Fibroblast of lung (primary cell): ENCODE results near the gene TLR3. TPM values are rescaled to one million over a fixed set of nuclear protein-coding genes. Genes with fewer than 3 reads are reported as not detected.

Source experiments
- DNase-seq, 2 donors: peaks; one replicate each; pipeline versions ENCODE4 v3.0.0 to v3.0.0-alpha.2; 2010; ENCODE audit warnings: low read depth in 2 of 2
- H2AFZ ChIP-seq: 2 replicates; pipeline ENCODE4 v1.5.1; 2012; ENCODE audit warnings: low read length, control low read depth, inconsistent platforms
- H3K27ac ChIP-seq: 2 replicates; pipeline ENCODE4 v1.5.1; 2011; ENCODE audit warnings: low read length, control low read depth; ENCODE audit not compliant: insufficient read depth
- H3K27me3 ChIP-seq: 2 replicates; pipeline ENCODE4 v1.5.1; 2011; ENCODE audit warnings: mild to moderate bottlenecking, low read length; ENCODE audit not compliant: control insufficient read depth, insufficient read depth
- H3K36me3 ChIP-seq: 2 replicates; pipeline ENCODE4 v1.5.1; 2011; ENCODE audit warnings: low read length; ENCODE audit not compliant: control insufficient read depth, insufficient read depth
- H3K4me1 ChIP-seq: 2 replicates; pipeline ENCODE4 v1.5.1; 2011; ENCODE audit warnings: low read length; ENCODE audit not compliant: control insufficient read depth, insufficient read depth; ENCODE audit errors: extremely low read depth
- H3K4me2 ChIP-seq: 2 replicates; pipeline ENCODE4 v1.5.1; 2011; ENCODE audit warnings: low read length, control low read depth; ENCODE audit not compliant: insufficient read depth; ENCODE audit errors: extremely low read depth
- H3K4me3 ChIP-seq, 4 experiments: fragments of 200-600 bp in 1 of 4; sonication (generic) in 1 of 4; replicated peaks in 1 of 4; 2 replicates each; pipeline ENCODE4 v1.5.1; 2011 to 2016; ENCODE audit warnings: low read length in 4 of 4, low read depth in 3 of 4, mild to moderate bottlenecking in 3 of 4, control low read depth in 2 of 4, inconsistent platforms in 1 of 4, mixed read lengths in 1 of 4; ENCODE audit not compliant: insufficient read depth in 1 of 4; ENCODE audit errors: control extremely low read depth in 1 of 4
- H3K79me2 ChIP-seq: 2 replicates; pipeline ENCODE4 v1.5.1; 2012; ENCODE audit warnings: mild to moderate bottlenecking, low read length, inconsistent platforms; ENCODE audit not compliant: control insufficient read depth, insufficient read depth
- H3K9ac ChIP-seq: 2 replicates; pipeline ENCODE4 v1.5.1; 2011; ENCODE audit warnings: mild to moderate bottlenecking, low read length, control low read depth; ENCODE audit not compliant: insufficient read depth
- H3K9me3 ChIP-seq: 2 replicates; pipeline ENCODE4 v1.5.1; 2012; ENCODE audit warnings: low read depth, low read length; ENCODE audit not compliant: control insufficient read depth, insufficient read depth
- H4K20me1 ChIP-seq: 2 replicates; pipeline ENCODE4 v1.5.1; 2011; ENCODE audit warnings: low read length; ENCODE audit not compliant: control insufficient read depth, insufficient read depth; ENCODE audit errors: extremely low read depth
- EZH2 ChIP-seq: IDR thresholded peaks from 2 replicates; pipeline ENCODE4 v1.5.1; 2012; ENCODE audit warnings: low read length, control low read depth, mild to moderate bottlenecking; ENCODE audit errors: missing control alignments
- polyA plus RNA-seq, 2 donors: library from polyadenylated mRNA; depleted of rRNA in 1 of 2; stranded (reverse) in 1 of 2; unstranded in 1 of 2; fragments of >200 nt; gene quantifications; 2 replicates each; pipeline ENCODE4 v1.2.1, GENCODE V29; 2011 to 2012; ENCODE audit warnings: missing spikeins in 1 of 2
- total RNA-seq: library from RNA; depleted of rRNA; stranded (reverse); fragments of >200 nt; gene quantifications from 2 replicates; pipeline ENCODE4 v1.2.1, GENCODE V29; 2014
- TF ChIP-seq, protein P1 (sequence below), 2 donors: IDR thresholded peaks in 1 of 2; conservative IDR thresholded peaks in 1 of 2; 1 replicate in 1 of 2; 2 replicates in 1 of 2; pipeline ENCODE4 v1.5.1; 2011 to 2012; ENCODE audit warnings: low read length in 2 of 2, control low read depth in 1 of 2, inconsistent platforms in 1 of 2, low read depth in 1 of 2, mild to moderate bottlenecking in 1 of 2

The TLR3 gene
- total and polyA plus RNA-seq, 2 donors (not counting 1 experiment from before 2014, with no cell fraction given) = 8.1 to 12.6 TPM

DNA sequence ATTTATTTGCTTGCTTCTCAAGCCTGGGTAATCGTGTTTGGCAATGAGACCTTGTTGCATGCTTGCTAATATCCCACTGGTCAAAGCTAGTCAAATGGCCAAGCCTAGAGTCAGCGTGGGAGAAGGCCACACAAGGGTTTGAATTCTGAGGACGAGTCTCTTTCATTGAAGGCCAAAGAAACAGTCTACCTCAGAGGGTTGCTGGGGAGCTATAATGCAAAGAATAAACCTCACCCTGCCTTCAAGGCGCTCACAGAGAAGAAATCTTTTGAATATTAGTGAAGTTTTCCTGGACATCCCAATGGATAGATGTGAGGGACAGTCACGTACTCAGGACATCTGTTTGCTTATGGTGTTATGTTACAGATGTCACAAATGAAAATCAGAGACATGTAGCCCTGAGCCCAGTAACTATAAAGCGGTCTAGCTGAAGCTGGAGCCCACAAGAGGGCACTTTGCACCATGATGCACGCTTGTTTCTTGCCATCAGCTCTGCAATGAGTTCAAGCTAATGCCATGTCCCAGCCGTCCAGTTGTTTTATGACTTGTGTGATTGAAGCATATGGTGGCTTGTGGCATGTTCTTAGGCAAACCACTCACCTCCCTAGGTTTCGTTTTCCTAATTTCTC is 1.1 kb upstream of the TLR3 start:
- H2AFZ ChIP-seq = peak overlapping the region; percentile 25
- no peaks in the 10 kb centered on the region for H3K9me3 ChIP-seq
- H3K36me3 ChIP-seq = no peaks in the 10 kb centered on the region
- H3K79me2 ChIP-seq = no peaks in the 10 kb centered on the region
- peak; percentile 28 to 75 for DNase-seq
- H3K27me3 ChIP-seq = no peaks in the 10 kb centered on the region
- peak overlapping the region; percentile 76 for H3K4me2 ChIP-seq
- no peaks in the 10 kb centered on the region for H3K4me1 ChIP-seq
- H3K27ac ChIP-seq = no peak overlapping the region
- TF ChIP-seq, protein P1, sequence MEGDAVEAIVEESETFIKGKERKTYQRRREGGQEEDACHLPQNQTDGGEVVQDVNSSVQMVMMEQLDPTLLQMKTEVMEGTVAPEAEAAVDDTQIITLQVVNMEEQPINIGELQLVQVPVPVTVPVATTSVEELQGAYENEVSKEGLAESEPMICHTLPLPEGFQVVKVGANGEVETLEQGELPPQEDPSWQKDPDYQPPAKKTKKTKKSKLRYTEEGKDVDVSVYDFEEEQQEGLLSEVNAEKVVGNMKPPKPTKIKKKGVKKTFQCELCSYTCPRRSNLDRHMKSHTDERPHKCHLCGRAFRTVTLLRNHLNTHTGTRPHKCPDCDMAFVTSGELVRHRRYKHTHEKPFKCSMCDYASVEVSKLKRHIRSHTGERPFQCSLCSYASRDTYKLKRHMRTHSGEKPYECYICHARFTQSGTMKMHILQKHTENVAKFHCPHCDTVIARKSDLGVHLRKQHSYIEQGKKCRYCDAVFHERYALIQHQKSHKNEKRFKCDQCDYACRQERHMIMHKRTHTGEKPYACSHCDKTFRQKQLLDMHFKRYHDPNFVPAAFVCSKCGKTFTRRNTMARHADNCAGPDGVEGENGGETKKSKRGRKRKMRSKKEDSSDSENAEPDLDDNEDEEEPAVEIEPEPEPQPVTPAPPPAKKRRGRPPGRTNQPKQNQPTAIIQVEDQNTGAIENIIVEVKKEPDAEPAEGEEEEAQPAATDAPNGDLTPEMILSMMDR (conservative IDR thresholded peaks at IDR 0.05 in 1 of 2, IDR thresholded peaks at IDR 0.05 in 1 of 2; ENCODE audit: low read depth in 1 of 2, low read length in 2 of 2) = peak; percentile 56 to 69
- no peak for TF ChIP-seq EZH2
- no peaks in the 10 kb centered on the region for H4K20me1 ChIP-seq
- H3K4me3 ChIP-seq = peak overlapping the region; percentile 21 to 73 (median 44)
- H3K9ac ChIP-seq = no peak overlapping the region

DNA sequence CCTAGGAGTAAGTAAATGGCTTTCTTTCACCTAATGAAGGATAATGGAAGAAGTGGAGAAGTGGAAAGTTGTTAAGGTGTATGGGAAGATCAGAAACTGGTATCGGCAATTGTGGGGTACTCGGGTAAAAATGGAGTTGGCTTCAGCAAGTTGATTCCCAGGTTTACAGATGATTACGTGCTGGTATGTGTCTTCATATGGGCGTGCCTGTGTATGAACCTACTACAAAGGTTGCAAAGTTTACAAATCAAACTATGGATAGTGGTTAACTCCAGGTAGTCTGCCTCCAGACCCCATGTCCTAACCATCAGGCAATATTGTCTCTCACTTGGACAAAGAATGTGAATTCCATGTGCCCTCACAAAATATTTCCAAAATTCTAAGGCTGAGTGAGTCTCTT is 773 bp downstream of the TLR3 start:
- Histone ChIP-seq H4K20me1 (no peaks in the 10 kb centered on the region), H3K27me3 (no peaks in the 10 kb centered on the region), H3K9ac (no peak overlapping the region), H3K36me3 (no peaks in the 10 kb centered on the region), H3K4me1 (no peaks in the 10 kb centered on the region), H2AFZ (peak overlapping the region; percentile 25), H3K4me2 (peak overlapping the region; percentile 76), H3K4me3 (peak overlapping the region; percentile 21 to 73 (median 44)), H3K27ac (no peak overlapping the region), H3K9me3 (no peaks in the 10 kb centered on the region), H3K79me2 (no peaks in the 10 kb centered on the region)
- TF ChIP-seq EZH2 = no peak
- TF ChIP-seq, protein P1 (conservative IDR thresholded peaks at IDR 0.05 in 1 of 2, IDR thresholded peaks at IDR 0.05 in 1 of 2; ENCODE audit: low read depth in 1 of 2, low read length in 2 of 2) = no peak
- no peak for DNase-seq

DNA sequence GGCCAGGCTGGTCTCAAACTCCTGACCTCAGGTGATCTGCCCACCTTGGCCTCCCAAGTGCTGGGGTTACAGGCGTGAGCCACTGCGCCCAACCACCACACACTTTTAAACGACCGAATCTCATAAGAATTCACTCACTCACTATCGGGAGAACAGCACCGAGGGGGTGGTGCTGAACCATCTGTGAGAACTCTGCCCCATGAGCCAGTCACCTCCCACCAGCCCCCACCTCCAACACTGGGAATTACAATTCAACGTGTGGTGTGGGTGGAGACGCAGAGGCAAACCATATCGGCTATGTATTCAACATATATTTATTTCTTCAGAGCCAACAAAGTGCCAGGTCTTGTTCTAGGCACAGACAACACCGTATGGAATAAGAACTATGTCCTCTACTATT is 3.6 kb downstream of the TLR3 start:
- H3K27ac ChIP-seq = no peak overlapping the region
- no peak overlapping the region for H3K9ac ChIP-seq
- DNase-seq = no peak
- no peak overlapping the region for H3K4me2 ChIP-seq
- no peak overlapping the region for H2AFZ ChIP-seq
- H3K4me1 ChIP-seq = no peaks in the 10 kb centered on the region
- TF ChIP-seq EZH2 = no peak
- TF ChIP-seq, protein P1 (conservative IDR thresholded peaks at IDR 0.05 in 1 of 2, IDR thresholded peaks at IDR 0.05 in 1 of 2; ENCODE audit: low read depth in 1 of 2, low read length in 2 of 2) = no peak
- no peak overlapping the region for H3K4me3 ChIP-seq
- H3K36me3 ChIP-seq = no peaks in the 10 kb centered on the region
- no peaks in the 10 kb centered on the region for H3K9me3 ChIP-seq
- H3K27me3 ChIP-seq = no peaks in the 10 kb centered on the region
- H4K20me1 ChIP-seq = no peaks in the 10 kb centered on the region
- no peaks in the 10 kb centered on the region for H3K79me2 ChIP-seq
